ENCODE data around the gene MYH9.

GRCh38 chr22:36326178-36327161, 61.3 kb downstream of the MYH9 start:
- TF ChIP-seq, protein P1, sequence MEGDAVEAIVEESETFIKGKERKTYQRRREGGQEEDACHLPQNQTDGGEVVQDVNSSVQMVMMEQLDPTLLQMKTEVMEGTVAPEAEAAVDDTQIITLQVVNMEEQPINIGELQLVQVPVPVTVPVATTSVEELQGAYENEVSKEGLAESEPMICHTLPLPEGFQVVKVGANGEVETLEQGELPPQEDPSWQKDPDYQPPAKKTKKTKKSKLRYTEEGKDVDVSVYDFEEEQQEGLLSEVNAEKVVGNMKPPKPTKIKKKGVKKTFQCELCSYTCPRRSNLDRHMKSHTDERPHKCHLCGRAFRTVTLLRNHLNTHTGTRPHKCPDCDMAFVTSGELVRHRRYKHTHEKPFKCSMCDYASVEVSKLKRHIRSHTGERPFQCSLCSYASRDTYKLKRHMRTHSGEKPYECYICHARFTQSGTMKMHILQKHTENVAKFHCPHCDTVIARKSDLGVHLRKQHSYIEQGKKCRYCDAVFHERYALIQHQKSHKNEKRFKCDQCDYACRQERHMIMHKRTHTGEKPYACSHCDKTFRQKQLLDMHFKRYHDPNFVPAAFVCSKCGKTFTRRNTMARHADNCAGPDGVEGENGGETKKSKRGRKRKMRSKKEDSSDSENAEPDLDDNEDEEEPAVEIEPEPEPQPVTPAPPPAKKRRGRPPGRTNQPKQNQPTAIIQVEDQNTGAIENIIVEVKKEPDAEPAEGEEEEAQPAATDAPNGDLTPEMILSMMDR (conservative IDR thresholded peaks at IDR 0.05 in 1 of 2, IDR thresholded peaks at IDR 0.05 in 1 of 2; ENCODE audit: extremely low read depth in 1 of 2, insufficient read depth in 1 of 2, low read depth in 1 of 2, low read length in 2 of 2), result no peak
- no peak for TF ChIP-seq EZH2 (IDR thresholded peaks at IDR 0.05; ENCODE audit: borderline replicate concordance, low read length)

Data from mammary epithelial cell (primary cell).